Measurements from ENCODE around the gene TCF7. TPM values are rescaled to one million over a fixed set of nuclear protein-coding genes. Genes with fewer than 3 reads are reported as not detected.

The TCF7 gene
- total and polyA plus RNA-seq, 2 donors = 1.1 to 3.9 TPM

DNA sequence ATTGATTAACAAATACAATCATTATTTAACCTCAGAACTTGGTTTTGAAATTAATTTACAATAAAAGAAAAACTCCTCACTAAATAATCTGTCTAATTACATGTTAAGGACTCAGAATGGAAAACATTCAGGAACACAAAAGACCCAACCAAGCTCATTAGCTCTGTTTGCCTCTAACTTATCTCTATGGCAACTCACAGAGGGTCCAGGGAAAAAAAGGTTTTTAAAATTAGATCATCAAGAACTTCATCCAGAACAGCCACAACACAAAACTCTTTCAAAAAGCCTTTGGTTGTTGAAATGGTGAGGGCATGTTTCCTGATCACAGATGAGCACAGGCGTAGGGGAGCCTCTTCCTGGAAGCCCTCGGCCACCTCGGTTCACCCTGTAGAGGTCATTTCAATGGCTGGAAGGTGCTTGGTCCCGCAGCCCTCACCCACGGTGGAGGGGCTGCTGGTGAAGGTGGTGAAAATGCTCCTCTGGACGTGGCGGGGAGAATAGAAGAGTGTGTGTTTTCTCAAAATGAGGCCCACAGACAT is 17.2 kb upstream of the TCF7 start:
- H3K36me3 ChIP-seq (ENCODE audit: insufficient read depth) = no peaks in the 10 kb centered on the region
- H3K4me1 ChIP-seq (ENCODE audit: insufficient read depth) = no peaks in the 10 kb centered on the region
- 69% methylated on average over 7 of the region's 7 CpGs for WGBS
- no peak for DNase-seq (ENCODE audit: extremely low spot score)
- no peak overlapping the region for H3K4me3 ChIP-seq (ENCODE audit: low read depth, low read length)
- H3K27ac ChIP-seq (ENCODE audit: low read depth) = no peak overlapping the region

DNA sequence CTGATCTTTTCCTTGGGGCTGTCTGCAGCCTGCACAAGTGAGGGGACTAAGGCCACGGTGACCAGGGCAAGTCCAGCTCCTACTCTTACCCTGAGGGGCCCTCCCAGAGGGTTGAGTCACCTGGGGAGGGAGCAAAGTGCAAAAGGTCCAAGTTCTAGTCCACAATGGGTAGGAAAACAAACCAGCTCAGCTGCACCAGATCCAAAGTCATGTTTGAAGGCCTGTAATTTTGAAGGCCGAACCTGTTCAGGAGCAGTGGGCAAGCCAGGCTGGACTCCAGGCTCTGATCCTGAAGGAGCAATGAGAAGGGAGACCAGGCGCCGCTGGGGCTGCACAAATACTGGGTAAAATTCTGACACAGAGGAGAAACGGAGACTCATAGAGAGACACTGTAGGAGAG is 15.8 kb upstream of the TCF7 start:
- no peak overlapping the region for H3K4me3 ChIP-seq (ENCODE audit: low read depth, low read length)
- H3K27ac ChIP-seq (ENCODE audit: low read depth) = no peak overlapping the region
- no peaks in the 10 kb centered on the region for H3K4me1 ChIP-seq (ENCODE audit: insufficient read depth)
- H3K36me3 ChIP-seq (ENCODE audit: insufficient read depth) = no peaks in the 10 kb centered on the region
- WGBS = 89% methylated on average over 5 of the region's 5 CpGs
- no peak for DNase-seq (ENCODE audit: extremely low spot score)

DNA sequence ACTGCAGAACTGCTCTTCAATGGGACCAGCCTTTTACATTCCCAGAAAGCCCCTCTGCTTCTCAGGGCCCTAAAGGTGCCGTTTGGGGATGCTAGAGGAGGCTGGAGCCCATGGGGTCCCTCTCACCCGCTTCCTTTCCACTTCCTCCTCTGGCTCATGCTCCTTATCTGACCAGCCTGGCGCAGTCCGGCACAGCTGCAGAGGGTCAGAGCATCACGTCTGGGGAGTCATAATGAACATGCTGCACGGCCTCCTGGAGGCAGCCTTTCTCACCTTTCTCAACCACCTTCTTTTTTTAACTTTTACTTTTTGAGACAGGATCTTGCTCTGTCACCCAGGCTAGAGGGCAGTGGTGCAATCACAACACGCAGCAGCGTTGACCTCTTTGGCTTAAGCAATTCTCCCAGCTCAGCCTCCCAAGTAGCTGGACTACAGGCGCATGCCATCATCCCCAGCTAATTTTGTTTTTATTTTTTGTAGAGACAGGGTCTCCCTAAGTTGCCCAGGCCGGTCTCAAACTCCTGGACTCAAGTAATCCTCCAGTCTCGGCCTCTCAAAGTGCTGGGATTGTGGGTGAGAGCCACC is 15.1 kb upstream of the TCF7 start:
- Histone ChIP-seq H3K4me1 (ENCODE audit: insufficient read depth) (no peaks in the 10 kb centered on the region), H3K4me3 (ENCODE audit: low read depth, low read length) (no peak overlapping the region), H3K27ac (ENCODE audit: low read depth) (no peak overlapping the region), H3K36me3 (ENCODE audit: insufficient read depth) (no peaks in the 10 kb centered on the region)
- no peak for DNase-seq (ENCODE audit: extremely low spot score)
- WGBS = 89% methylated on average over 11 of the region's 11 CpGs

DNA sequence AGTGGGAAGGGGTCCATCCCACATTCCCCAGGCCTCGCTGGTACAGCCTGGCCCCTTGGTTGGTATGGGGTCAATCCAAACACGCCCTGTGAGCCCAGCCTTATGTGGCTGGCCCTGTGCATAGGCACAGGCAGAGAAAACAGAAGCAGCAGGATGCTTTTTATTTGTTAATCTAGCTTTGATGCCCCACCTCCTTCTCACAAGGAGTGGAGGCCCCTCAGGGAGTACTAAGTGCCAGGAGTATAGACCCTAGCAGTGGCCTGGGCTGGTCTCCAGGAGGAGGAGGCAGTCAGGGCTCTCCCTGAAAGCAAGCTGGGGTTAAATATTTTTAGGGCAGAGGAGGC is 14.6 kb upstream of the TCF7 start:
- H3K27ac ChIP-seq (ENCODE audit: low read depth) = no peak overlapping the region
- 97% methylated on average over 2 of the region's 2 CpGs for WGBS

DNA sequence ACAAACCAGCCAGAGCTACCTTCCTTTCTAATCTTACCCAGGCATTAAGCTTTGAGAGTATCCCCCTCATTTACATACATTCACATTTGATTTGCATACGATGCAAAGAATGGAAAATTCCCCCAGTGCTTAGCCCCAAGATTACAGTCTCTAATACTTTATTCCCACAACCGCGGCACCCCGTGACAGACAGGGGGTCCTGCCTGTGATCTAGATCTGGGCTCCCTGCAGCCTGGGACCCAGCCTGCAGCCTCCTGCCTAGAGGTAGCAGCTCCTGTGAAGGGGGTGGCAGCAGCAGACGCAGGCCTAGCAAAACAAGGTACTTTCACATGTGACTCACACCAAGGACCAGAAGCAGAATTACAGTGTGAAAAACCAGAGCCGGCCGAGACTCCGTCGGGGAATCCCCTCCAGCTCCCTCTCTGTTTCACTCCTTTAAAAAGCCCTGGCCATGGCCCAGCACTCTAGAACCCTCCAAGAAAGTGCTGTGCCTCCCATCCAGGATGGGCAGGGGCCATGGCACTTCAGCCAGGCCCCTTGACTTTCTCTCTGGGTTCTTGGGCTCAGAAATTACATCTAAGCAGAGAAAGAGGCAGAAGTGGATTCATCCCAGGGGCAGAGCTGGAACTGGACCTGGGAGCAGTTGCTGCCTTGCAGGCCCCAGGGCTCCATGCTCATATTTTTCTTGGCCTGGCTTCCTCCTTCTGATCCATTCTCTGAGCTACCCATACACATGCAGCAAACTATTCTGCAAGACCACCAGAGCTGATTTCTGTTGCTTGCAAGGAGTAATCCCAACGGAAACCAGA is 14.0 kb upstream of the TCF7 start:
- Histone ChIP-seq H3K4me1 (ENCODE audit: insufficient read depth) (no peaks in the 10 kb centered on the region), H3K36me3 (ENCODE audit: insufficient read depth) (no peaks in the 10 kb centered on the region), H3K27ac (ENCODE audit: low read depth) (no peak overlapping the region), H3K4me3 (ENCODE audit: low read depth, low read length) (no peak overlapping the region)
- 65% methylated on average over 10 of the region's 10 CpGs for WGBS
- no peak for DNase-seq (ENCODE audit: extremely low spot score)

More for the DNA sequence above, 14.6 kb upstream of the TCF7 start:
- Histone ChIP-seq H3K4me1 (ENCODE audit: insufficient read depth) (no peaks in the 10 kb centered on the region), H3K36me3 (ENCODE audit: insufficient read depth) (no peaks in the 10 kb centered on the region), H3K4me3 (ENCODE audit: low read depth, low read length) (no peak overlapping the region)
- no peak for DNase-seq (ENCODE audit: extremely low spot score)

DNA sequence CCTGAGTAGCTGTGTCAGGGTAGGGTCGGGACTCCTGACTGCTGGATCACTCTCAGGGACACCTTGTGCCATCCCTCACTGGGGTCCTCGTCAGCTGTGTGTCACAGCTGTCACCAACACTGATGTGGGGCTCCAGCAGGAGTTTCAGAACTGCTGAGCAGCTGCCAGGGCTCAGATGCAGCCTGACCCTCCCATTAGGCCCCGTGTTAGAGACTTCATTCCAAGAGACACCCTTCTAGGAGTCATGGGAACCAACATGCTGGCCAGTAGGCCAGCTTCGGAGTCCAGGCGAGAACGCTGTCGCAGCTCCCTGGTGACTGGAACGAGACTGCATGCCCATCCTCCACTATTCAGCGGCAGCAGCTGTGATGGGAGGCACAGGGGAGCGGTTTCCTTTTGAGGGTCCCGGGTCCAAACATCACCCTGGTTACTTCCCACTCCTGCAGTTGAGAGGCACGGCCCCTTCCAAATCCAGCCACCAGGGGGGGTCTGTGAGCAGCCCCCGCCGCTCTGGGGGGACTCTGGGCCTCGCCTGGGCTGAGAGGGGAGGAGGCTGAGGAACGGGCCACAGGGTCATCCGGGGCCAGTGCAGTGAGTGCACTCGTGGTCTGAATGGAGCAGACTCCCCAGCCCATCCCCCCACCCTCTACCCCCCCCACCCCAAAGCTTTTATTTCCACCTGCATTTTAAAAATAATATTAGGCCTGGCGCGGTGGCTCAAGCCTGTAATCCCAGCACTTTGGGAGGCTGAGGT is 12.6 kb upstream of the TCF7 start:
- no peak for DNase-seq (ENCODE audit: extremely low spot score)
- Histone ChIP-seq H3K4me3 (ENCODE audit: low read depth, low read length) (no peak overlapping the region), H3K4me1 (ENCODE audit: insufficient read depth) (no peaks in the 10 kb centered on the region), H3K36me3 (ENCODE audit: insufficient read depth) (no peaks in the 10 kb centered on the region), H3K27ac (ENCODE audit: low read depth) (no peak overlapping the region)
- 41% methylated on average over 20 of the region's 20 CpGs for WGBS

DNA sequence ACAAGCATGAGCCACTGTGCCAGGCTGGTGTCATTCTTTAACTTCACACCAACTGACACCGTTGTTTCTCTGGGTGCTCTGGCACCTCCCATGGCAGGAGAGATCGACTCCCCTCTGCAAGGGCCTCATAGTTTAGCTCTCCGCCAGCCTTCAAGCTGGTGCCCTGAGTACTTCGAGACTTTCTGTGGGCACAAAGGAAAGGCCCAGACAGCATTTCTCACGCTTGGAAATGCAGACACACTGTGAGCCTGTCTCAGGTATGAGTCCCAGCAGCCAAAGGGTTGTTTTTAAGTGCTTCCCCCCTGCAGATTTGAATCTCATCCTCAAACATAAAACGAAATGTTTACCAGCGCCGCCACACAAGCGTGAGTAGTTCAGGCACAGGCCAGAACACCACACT is 11.1 kb upstream of the TCF7 start:
- no peaks in the 10 kb centered on the region for H3K4me1 ChIP-seq (ENCODE audit: insufficient read depth)
- WGBS = 77% methylated on average over 9 of the region's 9 CpGs
- no peak overlapping the region for H3K4me3 ChIP-seq (ENCODE audit: low read depth, low read length)
- no peaks in the 10 kb centered on the region for H3K36me3 ChIP-seq (ENCODE audit: insufficient read depth)
- DNase-seq (ENCODE audit: extremely low spot score) = no peak
- H3K27ac ChIP-seq (ENCODE audit: low read depth) = no peak overlapping the region

DNA sequence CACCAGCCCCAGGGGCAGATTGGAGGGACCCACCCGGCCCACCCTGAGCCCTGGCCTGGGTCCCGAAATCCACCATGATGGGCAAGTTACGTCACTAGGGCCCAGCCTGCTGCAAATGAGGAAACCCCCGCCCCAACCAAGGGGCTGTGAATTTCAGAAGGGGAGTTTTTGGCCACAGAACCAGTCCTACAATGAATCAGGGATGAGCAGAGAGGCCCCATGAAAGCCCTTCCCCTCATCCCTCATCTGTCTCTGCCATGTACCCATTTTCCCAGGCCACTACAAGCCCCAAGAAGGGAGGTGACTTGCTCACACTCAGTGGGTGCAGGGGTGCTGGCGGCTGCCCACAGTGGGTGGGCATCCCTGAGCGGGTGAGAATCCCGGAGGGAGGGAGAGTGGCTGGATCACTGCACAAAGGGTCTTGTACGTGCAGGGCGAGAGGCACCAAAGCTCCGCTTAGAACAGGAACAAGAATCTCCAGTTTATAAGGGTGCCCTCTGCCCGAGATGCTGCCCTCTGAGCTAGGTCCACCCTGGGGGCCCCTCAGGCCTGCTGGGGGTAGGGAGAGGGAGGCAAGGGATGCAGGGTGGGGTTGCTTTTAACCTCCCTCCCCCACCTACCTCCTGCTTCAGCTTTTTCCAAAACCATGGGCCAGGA is 10.4 kb upstream of the TCF7 start:
- H3K4me1 ChIP-seq (ENCODE audit: insufficient read depth) = no peaks in the 10 kb centered on the region
- DNase-seq (ENCODE audit: extremely low spot score) = no peak
- H3K36me3 ChIP-seq (ENCODE audit: insufficient read depth) = no peaks in the 10 kb centered on the region
- 89% methylated on average over 11 of the region's 11 CpGs for WGBS
- H3K4me3 ChIP-seq (ENCODE audit: low read depth, low read length) = no peak overlapping the region
- H3K27ac ChIP-seq (ENCODE audit: low read depth) = no peak overlapping the region

DNA sequence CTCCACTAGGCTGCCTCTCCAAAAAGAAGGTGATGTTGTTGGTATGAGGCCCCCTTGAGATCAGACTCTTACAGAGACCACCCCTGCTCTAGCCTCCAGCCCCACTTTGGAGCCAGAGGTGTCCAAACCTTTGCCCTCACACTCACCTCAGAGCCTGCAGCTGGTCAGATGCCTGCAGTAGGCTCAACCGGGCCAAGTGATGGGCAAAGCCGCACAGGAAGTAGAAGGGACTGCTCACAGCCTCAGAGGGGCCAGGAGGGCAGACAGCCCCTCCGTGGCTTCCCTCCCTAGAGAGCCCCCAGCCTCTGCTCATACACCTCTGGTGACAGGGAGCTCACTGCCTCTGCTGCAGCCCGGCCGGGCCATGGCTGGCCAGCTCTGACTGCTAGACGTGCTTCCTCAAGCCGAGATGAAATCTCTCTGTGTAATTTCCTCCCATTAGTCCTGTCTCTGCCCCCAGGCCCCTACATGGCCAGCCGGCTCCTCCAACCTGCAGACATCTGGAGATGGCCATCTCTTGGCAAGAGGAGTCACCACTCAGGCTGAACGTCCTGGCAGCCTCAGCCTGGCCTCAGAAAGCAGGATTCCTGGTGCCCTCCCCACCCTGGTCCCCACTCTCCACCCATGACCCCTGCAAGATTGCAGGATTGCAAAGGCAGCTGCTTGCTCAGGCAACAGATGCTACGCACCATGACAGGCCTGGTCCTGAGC is 7.3 kb upstream of the TCF7 start:
- WGBS = 72% methylated on average over 10 of the region's 10 CpGs

DNA sequence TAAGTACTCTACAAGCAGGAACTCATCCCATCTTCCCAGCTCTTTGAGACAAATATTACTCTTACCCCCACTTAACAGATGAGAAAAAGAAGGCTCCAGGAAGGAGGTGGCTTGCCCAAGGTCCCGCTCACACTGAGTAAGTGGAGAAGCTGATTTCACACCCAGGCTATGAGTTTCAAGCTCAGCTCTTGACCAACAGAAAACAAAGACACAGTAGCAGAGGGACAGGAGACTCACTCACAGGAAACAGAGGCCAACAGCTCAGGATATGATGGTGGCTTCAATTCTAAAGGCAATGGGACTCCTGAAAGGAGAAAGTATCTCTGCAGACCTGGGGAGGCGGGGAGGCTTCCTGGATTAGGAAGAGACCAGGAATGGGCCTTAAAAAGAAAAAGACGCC is 6.7 kb upstream of the TCF7 start:
- Histone ChIP-seq H3K4me1 (ENCODE audit: insufficient read depth) (no peaks in the 10 kb centered on the region), H3K27ac (ENCODE audit: low read depth) (no peak overlapping the region), H3K4me3 (ENCODE audit: low read depth, low read length) (no peak overlapping the region), H3K36me3 (ENCODE audit: insufficient read depth) (no peaks in the 10 kb centered on the region)
- no peak for DNase-seq (ENCODE audit: extremely low spot score)
- WGBS = 98% methylated on average over 3 of the region's 3 CpGs

More for the DNA sequence above, 7.3 kb upstream of the TCF7 start:
- Histone ChIP-seq H3K27ac (ENCODE audit: low read depth) (no peak overlapping the region), H3K4me3 (ENCODE audit: low read depth, low read length) (no peak overlapping the region), H3K36me3 (ENCODE audit: insufficient read depth) (no peaks in the 10 kb centered on the region), H3K4me1 (ENCODE audit: insufficient read depth) (no peaks in the 10 kb centered on the region)
- DNase-seq (ENCODE audit: extremely low spot score) = no peak

DNA sequence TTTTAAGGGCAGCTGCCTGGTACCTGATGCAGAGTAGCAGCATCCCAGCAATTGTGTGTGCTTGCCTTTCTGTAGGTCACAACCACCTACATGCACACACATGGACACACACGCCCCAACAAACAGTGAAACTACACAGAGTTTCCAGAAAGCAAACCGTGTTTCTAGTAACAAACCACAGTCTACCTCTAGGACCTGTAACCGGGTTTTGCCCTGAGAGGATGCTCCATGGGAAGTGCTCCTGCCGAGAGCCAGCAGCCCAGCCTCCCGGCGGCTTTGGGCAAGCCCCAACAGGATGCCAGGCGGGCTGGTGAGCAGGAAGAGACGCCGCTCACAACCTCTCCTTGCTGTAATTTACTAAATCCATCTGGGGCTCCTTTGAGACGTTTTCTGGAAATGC is 4.1 kb upstream of the TCF7 start:
- WGBS = 74% methylated on average over 10 of the region's 10 CpGs
- no peak overlapping the region for H3K4me3 ChIP-seq (ENCODE audit: low read depth, low read length)
- H3K27ac ChIP-seq (ENCODE audit: low read depth) = no peak overlapping the region
- DNase-seq (ENCODE audit: extremely low spot score) = no peak
- H3K4me1 ChIP-seq (ENCODE audit: insufficient read depth) = peaks cover 2% of the 10 kb centered on the region
- H3K36me3 ChIP-seq (ENCODE audit: insufficient read depth) = no peaks in the 10 kb centered on the region

DNA sequence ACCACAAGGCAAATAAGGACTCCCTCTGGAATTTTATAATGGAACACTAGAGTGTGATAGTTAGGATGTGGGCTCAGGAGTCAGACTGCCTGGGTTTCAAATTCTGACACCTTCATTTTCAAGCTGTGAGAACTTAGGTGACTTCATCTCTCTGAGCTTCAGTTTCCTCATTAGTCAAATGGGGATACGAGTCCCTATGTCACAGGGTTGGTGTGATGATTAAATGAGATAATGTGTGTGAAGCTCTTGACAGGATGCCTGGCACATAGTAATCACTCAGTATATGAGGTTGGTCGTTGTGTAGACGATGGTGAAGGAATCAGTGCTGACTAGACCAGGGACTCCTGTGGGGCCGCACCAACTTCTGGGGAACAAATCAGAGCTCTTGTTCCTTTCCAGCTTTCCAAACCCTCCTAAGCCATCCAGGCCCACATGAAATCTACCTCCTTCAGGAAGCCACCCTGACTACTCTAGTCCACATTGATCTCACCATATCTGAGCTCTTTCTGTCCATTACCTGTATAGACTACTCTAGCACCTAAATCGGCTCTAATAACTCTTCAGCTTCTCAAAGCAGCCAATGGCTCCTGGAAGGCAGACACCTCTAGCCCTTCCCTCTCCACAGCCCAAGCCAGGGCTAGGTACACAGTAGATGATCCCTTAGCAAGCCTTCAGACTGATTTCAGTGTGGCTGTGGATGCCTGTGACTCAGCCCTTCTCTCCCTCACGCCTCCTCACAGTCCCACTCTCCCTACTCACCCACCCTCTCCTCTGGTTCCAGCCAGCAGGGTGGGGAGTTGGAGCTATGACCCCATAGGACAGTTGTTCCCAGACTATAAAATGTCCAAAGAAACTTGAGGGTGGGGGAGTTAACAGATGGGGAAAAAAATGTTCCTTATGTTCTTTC is 2.5 kb upstream of the TCF7 start:
- no peaks in the 10 kb centered on the region for H3K36me3 ChIP-seq (ENCODE audit: insufficient read depth)
- no peak overlapping the region for H3K27ac ChIP-seq (ENCODE audit: low read depth)
- H3K4me1 ChIP-seq (ENCODE audit: insufficient read depth) = peaks cover 2% of the 10 kb centered on the region
- no peak overlapping the region for H3K4me3 ChIP-seq (ENCODE audit: low read depth, low read length)
- DNase-seq (ENCODE audit: extremely low spot score) = no peak
- 89% methylated on average over 6 of the region's 6 CpGs for whole genome bisulfite sequencing

Measured in urinary bladder (tissue), 4 donors.